Ramos (cell line): ENCODE data around the gene LRRC3C.

Experiments used
- in situ Hi-C: fragments of 300-500 bp; cut with MboI; formaldehyde crosslinking; loops from one replicate; pipeline ENCODE4 v1.14.3; 2022; ENCODE audit warnings: low sequenced_read_pairs; ENCODE audit not compliant: unreplicated experiment

The LRRC3C gene

GRCh38 chr17:39923836-39924690, 3.5 kb upstream of the LRRC3C start:
- in situ Hi-C loops, result no loop called here

- in situ Hi-C loops, result no loop called here
Observed at GRCh38 chr17:39924691-39925055, 2.9 kb upstream of the LRRC3C start.

- in situ Hi-C loops, result no loop called here
Observed at GRCh38 chr17:39925282-39926134, 2.0 kb upstream of the LRRC3C start.

GRCh38 chr17:39926135-39926587, 1.4 kb upstream of the LRRC3C start:
- in situ Hi-C loops, result no loop called here

- in situ Hi-C loops, result no loop called here
Observed at GRCh38 chr17:39926588-39927100, 888 bp upstream of the LRRC3C start.

GRCh38 chr17:39927929-39928857, 661 bp downstream of the LRRC3C start:
- in situ Hi-C loops, result no loop called here

GRCh38 chr17:39928858-39929645, 1.5 kb downstream of the LRRC3C start:
- in situ Hi-C loops, result no loop called here

- in situ Hi-C loops, result no loop called here
Observed at GRCh38 chr17:39929646-39930407, 2.3 kb downstream of the LRRC3C start.

GRCh38 chr17:39933912-39934311, 6.4 kb downstream of the LRRC3C start:
- in situ Hi-C loops, result no loop called here

- in situ Hi-C loops, result no loop called here
Observed at GRCh38 chr17:39934324-39934723, 6.8 kb downstream of the LRRC3C start.

- in situ Hi-C loops, result no loop called here
Observed at GRCh38 chr17:39935909-39936308, 8.4 kb downstream of the LRRC3C start.

GRCh38 chr17:39937447-39937846, 9.9 kb downstream of the LRRC3C start:
- in situ Hi-C loops, result no loop called here

- in situ Hi-C loops, result no loop called here
Observed at GRCh38 chr17:39938140-39938869, 10.8 kb downstream of the LRRC3C start.

GRCh38 chr17:39939106-39939505, 11.6 kb downstream of the LRRC3C start:
- in situ Hi-C loops, result no loop called here

GRCh38 chr17:39939588-39940419, 12.3 kb downstream of the LRRC3C start:
- in situ Hi-C loops, result no loop called here

GRCh38 chr17:39943702-39944392, 16.3 kb downstream of the LRRC3C start:
- in situ Hi-C loops, result no loop called here

GRCh38 chr17:39944393-39944711, 16.8 kb downstream of the LRRC3C start:
- in situ Hi-C loops, result no loop called here
